ENCODE results near the gene CERS5. TPM values are rescaled to one million over a fixed set of nuclear protein-coding genes. Genes with fewer than 3 reads are reported as not detected.
"Not testable (repeated sequence)": the region's sequence is repeated elsewhere in the genome, so short reads cannot be mapped to it uniquely, and the experiment has no call there.

CERS5 gene
- polyA plus RNA-seq, 3 donors: 71.0 to 83.0 (median 80.7) TPM

GRCh38 chr12:50154947-50155346 lies 12.2 kb downstream of the CERS5 start:
- DNase-seq (ENCODE audit: extremely low read depth in 1 of 11, low read depth in 9 of 11, low spot score in 4 of 11): not testable (repeated sequence)

GRCh38 chr12:50151047-50151687 lies 16.0 kb downstream of the CERS5 start:
- DNase-seq (ENCODE audit: extremely low read depth in 1 of 11, low read depth in 9 of 11, low spot score in 4 of 11): no peak

GRCh38 chr12:50149311-50149710 lies 17.9 kb downstream of the CERS5 start:
- DNase-seq (ENCODE audit: extremely low read depth in 1 of 11, low read depth in 9 of 11, low spot score in 4 of 11): no peak

GRCh38 chr12:50148011-50148410 lies 19.2 kb downstream of the CERS5 start:
- DNase-seq (ENCODE audit: extremely low read depth in 1 of 11, low read depth in 9 of 11, low spot score in 4 of 11): not testable (repeated sequence)

- DNase-seq (ENCODE audit: extremely low read depth in 1 of 11, low read depth in 9 of 11, low spot score in 4 of 11): no peak
Observed at GRCh38 chr12:50147281-50147680, 19.9 kb downstream of the CERS5 start.

- no peak for DNase-seq (ENCODE audit: extremely low read depth in 1 of 11, low read depth in 9 of 11, low spot score in 4 of 11)
Observed at GRCh38 chr12:50145439-50145838, 21.7 kb downstream of the CERS5 start.

- DNase-seq (ENCODE audit: extremely low read depth in 1 of 11, low read depth in 9 of 11, low spot score in 4 of 11): no peak
Observed at GRCh38 chr12:50142993-50143392, 24.2 kb downstream of the CERS5 start.

GRCh38 chr12:50132505-50133135 lies 34.5 kb downstream of the CERS5 start:
- no peak for DNase-seq (ENCODE audit: extremely low read depth in 1 of 11, low read depth in 9 of 11, low spot score in 4 of 11)

- DNase-seq (ENCODE audit: extremely low read depth in 1 of 11, low read depth in 9 of 11, low spot score in 4 of 11): no peak
Observed at GRCh38 chr12:50129290-50129689, 37.9 kb downstream of the CERS5 start.

- no peak for DNase-seq (ENCODE audit: extremely low read depth in 1 of 11, low read depth in 9 of 11, low spot score in 4 of 11)
Observed at GRCh38 chr12:50127546-50127945, 39.6 kb downstream of the CERS5 start.

- DNase-seq (ENCODE audit: extremely low read depth in 1 of 11, low read depth in 9 of 11, low spot score in 4 of 11): no peak
Observed at GRCh38 chr12:50123203-50123602, 44.0 kb downstream of the CERS5 start.

GRCh38 chr12:50121641-50122040 lies 45.5 kb downstream of the CERS5 start:
- DNase-seq (ENCODE audit: extremely low read depth in 1 of 11, low read depth in 9 of 11, low spot score in 4 of 11): no peak

GRCh38 chr12:50120953-50121352 lies 46.2 kb downstream of the CERS5 start:
- DNase-seq (ENCODE audit: extremely low read depth in 1 of 11, low read depth in 9 of 11, low spot score in 4 of 11): no peak

- no peak for DNase-seq (ENCODE audit: extremely low read depth in 1 of 11, low read depth in 9 of 11, low spot score in 4 of 11)
Observed at GRCh38 chr12:50120521-50120920, 46.6 kb downstream of the CERS5 start.

- DNase-seq (ENCODE audit: extremely low read depth in 1 of 11, low read depth in 9 of 11, low spot score in 4 of 11): no peak
Observed at GRCh38 chr12:50119387-50119786, 47.8 kb downstream of the CERS5 start.

GRCh38 chr12:50117057-50117622 lies 50.0 kb downstream of the CERS5 start:
- DNase-seq (ENCODE audit: extremely low read depth in 1 of 11, low read depth in 9 of 11, low spot score in 4 of 11): no peak

- no peak for DNase-seq (ENCODE audit: extremely low read depth in 1 of 11, low read depth in 9 of 11, low spot score in 4 of 11)
Observed at GRCh38 chr12:50112456-50113218, 54.5 kb downstream of the CERS5 start.

- peak; percentile 96 to 99 (median 99) for DNase-seq (ENCODE audit: extremely low read depth in 1 of 11, low read depth in 9 of 11, low spot score in 4 of 11)
Observed at GRCh38 chr12:50111693-50112455, 55.3 kb downstream of the CERS5 start, which contains the start of gene COX14. Gene COX14, plus strand, starts transcription at chr12:50112236. Its CDS starts 7,808 bp downstream, at chr12:50120044.

- DNase-seq (ENCODE audit: extremely low read depth in 1 of 11, low read depth in 9 of 11, low spot score in 4 of 11): no peak
Observed at GRCh38 chr12:50111395-50111692, 55.8 kb downstream of the CERS5 start.
